ENCODE results near the gene POLR3B.

Gene POLR3B

DNA sequence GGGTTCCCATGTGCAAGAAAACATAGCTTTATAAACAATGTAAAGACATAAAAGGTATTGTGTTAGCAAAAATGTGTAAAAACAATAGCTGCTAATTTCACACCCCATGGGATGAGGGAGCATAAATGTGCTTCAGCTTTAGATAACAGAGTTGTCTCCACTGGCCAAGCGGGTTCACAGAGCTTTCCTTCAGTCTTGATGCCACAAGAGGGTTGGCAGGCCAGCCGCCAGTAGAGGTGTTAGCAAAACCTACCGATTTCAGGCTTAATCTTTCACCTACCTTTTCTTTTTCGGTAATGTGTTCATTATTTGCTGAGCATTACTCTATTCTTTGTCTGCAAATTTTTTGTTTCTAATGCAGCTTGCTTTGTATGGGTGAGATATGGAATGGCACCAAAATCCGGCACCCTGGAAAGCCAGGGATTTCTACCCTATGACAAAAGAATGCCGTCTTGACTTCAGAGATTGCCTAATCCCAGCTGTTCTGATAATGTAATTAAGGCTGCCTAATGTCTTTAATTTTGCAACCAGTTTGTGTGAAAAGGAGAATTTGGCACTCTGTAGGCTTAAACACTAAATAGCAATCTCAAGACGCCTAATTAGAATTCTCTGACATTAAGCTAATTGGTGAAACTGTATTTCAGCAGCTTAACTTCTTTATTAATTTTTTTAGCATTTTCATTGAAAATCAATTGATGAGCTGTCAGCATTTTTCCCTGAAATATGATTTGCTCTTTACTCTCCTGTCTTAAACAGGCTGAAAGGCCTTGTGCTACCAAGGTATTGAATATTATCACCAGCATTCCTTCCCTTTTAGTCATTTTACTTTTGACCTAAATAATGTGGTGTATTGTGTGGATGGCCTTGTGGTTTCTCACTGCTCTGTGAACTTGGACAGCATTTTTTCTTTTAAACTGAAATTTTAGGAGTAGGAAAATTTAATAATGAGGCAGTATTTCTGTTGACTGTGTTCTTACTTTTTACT, 60.7 kb downstream of the POLR3B start:
- DNase-seq (ENCODE audit: extremely low read depth, insufficient read length), result no peak
- Histone ChIP-seq H3K36me3 (ENCODE audit: control insufficient read depth, insufficient read depth, low read length) (no peaks in the 10 kb centered on the region), H3K27me3 (replicated peaks; ENCODE audit: control insufficient read depth, insufficient read depth, low read length) (no peaks in the 10 kb centered on the region), H3K4me3 (replicated peaks; ENCODE audit: low read depth, low read length) (no peak overlapping the region)
- TF ChIP-seq, protein P1, sequence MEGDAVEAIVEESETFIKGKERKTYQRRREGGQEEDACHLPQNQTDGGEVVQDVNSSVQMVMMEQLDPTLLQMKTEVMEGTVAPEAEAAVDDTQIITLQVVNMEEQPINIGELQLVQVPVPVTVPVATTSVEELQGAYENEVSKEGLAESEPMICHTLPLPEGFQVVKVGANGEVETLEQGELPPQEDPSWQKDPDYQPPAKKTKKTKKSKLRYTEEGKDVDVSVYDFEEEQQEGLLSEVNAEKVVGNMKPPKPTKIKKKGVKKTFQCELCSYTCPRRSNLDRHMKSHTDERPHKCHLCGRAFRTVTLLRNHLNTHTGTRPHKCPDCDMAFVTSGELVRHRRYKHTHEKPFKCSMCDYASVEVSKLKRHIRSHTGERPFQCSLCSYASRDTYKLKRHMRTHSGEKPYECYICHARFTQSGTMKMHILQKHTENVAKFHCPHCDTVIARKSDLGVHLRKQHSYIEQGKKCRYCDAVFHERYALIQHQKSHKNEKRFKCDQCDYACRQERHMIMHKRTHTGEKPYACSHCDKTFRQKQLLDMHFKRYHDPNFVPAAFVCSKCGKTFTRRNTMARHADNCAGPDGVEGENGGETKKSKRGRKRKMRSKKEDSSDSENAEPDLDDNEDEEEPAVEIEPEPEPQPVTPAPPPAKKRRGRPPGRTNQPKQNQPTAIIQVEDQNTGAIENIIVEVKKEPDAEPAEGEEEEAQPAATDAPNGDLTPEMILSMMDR (IDR thresholded peaks at IDR 0.05; ENCODE audit: insufficient read depth, low read length, poor library complexity, severe bottlenecking), result no peak

GRCh38 chr12:106418970-106419369, 61.4 kb downstream of the POLR3B start:
- Histone ChIP-seq H3K36me3 (ENCODE audit: control insufficient read depth, insufficient read depth, low read length) (no peaks in the 10 kb centered on the region), H3K27me3 (replicated peaks; ENCODE audit: control insufficient read depth, insufficient read depth, low read length) (no peaks in the 10 kb centered on the region), H3K4me3 (replicated peaks; ENCODE audit: low read depth, low read length) (no peak overlapping the region)
- DNase-seq (ENCODE audit: extremely low read depth, insufficient read length), result no peak
- TF ChIP-seq, protein P1 (IDR thresholded peaks at IDR 0.05; ENCODE audit: insufficient read depth, low read length, poor library complexity, severe bottlenecking), result no peak

- Histone ChIP-seq H3K4me3 (replicated peaks; ENCODE audit: low read depth, low read length) (no peak overlapping the region), H3K36me3 (ENCODE audit: control insufficient read depth, insufficient read depth, low read length) (no peaks in the 10 kb centered on the region), H3K27me3 (replicated peaks; ENCODE audit: control insufficient read depth, insufficient read depth, low read length) (no peaks in the 10 kb centered on the region)
- no peak for DNase-seq (ENCODE audit: extremely low read depth, insufficient read length)
- TF ChIP-seq, protein P1 (IDR thresholded peaks at IDR 0.05; ENCODE audit: insufficient read depth, low read length, poor library complexity, severe bottlenecking), result no peak
These were observed 65.7 kb downstream of the POLR3B start for GRCh38 chr12:106423291-106423690.

- Histone ChIP-seq H3K36me3 (ENCODE audit: control insufficient read depth, insufficient read depth, low read length) (no peaks in the 10 kb centered on the region), H3K27me3 (replicated peaks; ENCODE audit: control insufficient read depth, insufficient read depth, low read length) (no peaks in the 10 kb centered on the region), H3K4me3 (replicated peaks; ENCODE audit: low read depth, low read length) (no peak overlapping the region)
- TF ChIP-seq, protein P1 (IDR thresholded peaks at IDR 0.05; ENCODE audit: insufficient read depth, low read length, poor library complexity, severe bottlenecking), result no peak
- no peak for DNase-seq (ENCODE audit: extremely low read depth, insufficient read length)
These were observed 67.6 kb downstream of the POLR3B start for GRCh38 chr12:106425061-106425702.

- H3K27me3 ChIP-seq (replicated peaks; ENCODE audit: control insufficient read depth, insufficient read depth, low read length), result no peaks in the 10 kb centered on the region
- TF ChIP-seq, protein P1 (IDR thresholded peaks at IDR 0.05; ENCODE audit: insufficient read depth, low read length, poor library complexity, severe bottlenecking), result no peak
These were observed 70.4 kb downstream of the POLR3B start for GRCh38 chr12:106427917-106428316.

More at GRCh38 chr12:106427917-106428316, 70.4 kb downstream of the POLR3B start:
- Histone ChIP-seq H3K36me3 (ENCODE audit: control insufficient read depth, insufficient read depth, low read length) (no peaks in the 10 kb centered on the region), H3K4me3 (replicated peaks; ENCODE audit: low read depth, low read length) (no peak overlapping the region)
- no peak for DNase-seq (ENCODE audit: extremely low read depth, insufficient read length)
